Stimulated activated CD4-positive, alpha-beta T cell treated with anti-CD3 and anti-CD28 coated beads, Interleukin-1b, Interleukin-23, amount 100 ng/mL, for 4 hours (primary cell): ENCODE results near the gene ROCK1.

ENCODE experiments used
- DNase-seq, 2 donors: peaks; one replicate each; pipeline ENCODE4 v3.0.0-alpha.2; 2020; ENCODE audit warnings: low read depth in 2 of 2

ROCK1 gene

GRCh38 chr18:21105936-21106335 is 5.7 kb downstream of the ROCK1 start:
- no peak for DNase-seq

GRCh38 chr18:21101172-21101571 is 10.4 kb downstream of the ROCK1 start:
- no peak for DNase-seq

GRCh38 chr18:21100678-21101077 is 10.9 kb downstream of the ROCK1 start:
- DNase-seq, result no peak

- no peak for DNase-seq
These were observed 11.5 kb downstream of the ROCK1 start for GRCh38 chr18:21100146-21100545.

- DNase-seq, result no peak
These were observed 12.2 kb downstream of the ROCK1 start for GRCh38 chr18:21099442-21099841.

GRCh38 chr18:21096760-21097159 is 14.9 kb downstream of the ROCK1 start:
- no peak for DNase-seq

- DNase-seq, result no peak
These were observed 18.5 kb downstream of the ROCK1 start for GRCh38 chr18:21093133-21093532.

GRCh38 chr18:21090680-21091079 is 20.9 kb downstream of the ROCK1 start:
- DNase-seq, result no peak

GRCh38 chr18:21085579-21086166 is 25.9 kb downstream of the ROCK1 start:
- no peak for DNase-seq

GRCh38 chr18:21084511-21085078 is 27.0 kb downstream of the ROCK1 start:
- no peak for DNase-seq

- DNase-seq, result no peak
These were observed 28.6 kb downstream of the ROCK1 start for GRCh38 chr18:21083017-21083416.

GRCh38 chr18:21081426-21081825 is 30.2 kb downstream of the ROCK1 start:
- DNase-seq, result no peak

GRCh38 chr18:21080576-21080975 is 31.0 kb downstream of the ROCK1 start:
- no peak for DNase-seq

- DNase-seq, result no peak
These were observed 37.0 kb downstream of the ROCK1 start for GRCh38 chr18:21074336-21075323.

- DNase-seq, result no peak
These were observed 38.4 kb downstream of the ROCK1 start for GRCh38 chr18:21073180-21073579.

- no peak for DNase-seq
These were observed 40.5 kb downstream of the ROCK1 start for GRCh38 chr18:21071071-21071470.

GRCh38 chr18:21069468-21069867 is 42.1 kb downstream of the ROCK1 start:
- DNase-seq, result no peak

- no peak for DNase-seq
These were observed 47.3 kb downstream of the ROCK1 start for GRCh38 chr18:21064347-21064746.

- no peak for DNase-seq
These were observed 48.6 kb downstream of the ROCK1 start for GRCh38 chr18:21063011-21063410.

- DNase-seq, result no peak
These were observed 54.5 kb downstream of the ROCK1 start for GRCh38 chr18:21057112-21057511.

- DNase-seq, result no peak
These were observed 55.1 kb downstream of the ROCK1 start for GRCh38 chr18:21056545-21056944.

- no peak for DNase-seq
These were observed 57.3 kb downstream of the ROCK1 start for GRCh38 chr18:21054252-21054821.
